Suppressor macrophage (primary cell): ENCODE measurements around the gene ZBTB5.
A peak's percentile ranks its signal among the peaks of the same experiment; 100 is the strongest.
"Not testable (repeated sequence)": the region's sequence is repeated elsewhere in the genome, so short reads cannot be mapped to it uniquely, and the experiment has no call there.

Experiments used
- DNase-seq, 4 experiments: peaks; one replicate each; pipeline ENCODE4 v3.0.0-alpha.2; 2020 to 2022
- total RNA-seq, 17 experiments: gene quantifications; one replicate each; lab custom pipeline; 2026; ENCODE audit warnings: mixed read lengths in 6 of 17, inconsistent platforms in 3 of 17; lab: John Stamatoyannopoulos, UW

The ZBTB5 gene, protein sequence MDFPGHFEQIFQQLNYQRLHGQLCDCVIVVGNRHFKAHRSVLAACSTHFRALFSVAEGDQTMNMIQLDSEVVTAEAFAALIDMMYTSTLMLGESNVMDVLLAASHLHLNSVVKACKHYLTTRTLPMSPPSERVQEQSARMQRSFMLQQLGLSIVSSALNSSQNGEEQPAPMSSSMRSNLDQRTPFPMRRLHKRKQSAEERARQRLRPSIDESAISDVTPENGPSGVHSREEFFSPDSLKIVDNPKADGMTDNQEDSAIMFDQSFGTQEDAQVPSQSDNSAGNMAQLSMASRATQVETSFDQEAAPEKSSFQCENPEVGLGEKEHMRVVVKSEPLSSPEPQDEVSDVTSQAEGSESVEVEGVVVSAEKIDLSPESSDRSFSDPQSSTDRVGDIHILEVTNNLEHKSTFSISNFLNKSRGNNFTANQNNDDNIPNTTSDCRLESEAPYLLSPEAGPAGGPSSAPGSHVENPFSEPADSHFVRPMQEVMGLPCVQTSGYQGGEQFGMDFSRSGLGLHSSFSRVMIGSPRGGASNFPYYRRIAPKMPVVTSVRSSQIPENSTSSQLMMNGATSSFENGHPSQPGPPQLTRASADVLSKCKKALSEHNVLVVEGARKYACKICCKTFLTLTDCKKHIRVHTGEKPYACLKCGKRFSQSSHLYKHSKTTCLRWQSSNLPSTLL
- 7.5 to 15.5 (median 10.7) reads per million in 17 experiments for total RNA-seq

DNA sequence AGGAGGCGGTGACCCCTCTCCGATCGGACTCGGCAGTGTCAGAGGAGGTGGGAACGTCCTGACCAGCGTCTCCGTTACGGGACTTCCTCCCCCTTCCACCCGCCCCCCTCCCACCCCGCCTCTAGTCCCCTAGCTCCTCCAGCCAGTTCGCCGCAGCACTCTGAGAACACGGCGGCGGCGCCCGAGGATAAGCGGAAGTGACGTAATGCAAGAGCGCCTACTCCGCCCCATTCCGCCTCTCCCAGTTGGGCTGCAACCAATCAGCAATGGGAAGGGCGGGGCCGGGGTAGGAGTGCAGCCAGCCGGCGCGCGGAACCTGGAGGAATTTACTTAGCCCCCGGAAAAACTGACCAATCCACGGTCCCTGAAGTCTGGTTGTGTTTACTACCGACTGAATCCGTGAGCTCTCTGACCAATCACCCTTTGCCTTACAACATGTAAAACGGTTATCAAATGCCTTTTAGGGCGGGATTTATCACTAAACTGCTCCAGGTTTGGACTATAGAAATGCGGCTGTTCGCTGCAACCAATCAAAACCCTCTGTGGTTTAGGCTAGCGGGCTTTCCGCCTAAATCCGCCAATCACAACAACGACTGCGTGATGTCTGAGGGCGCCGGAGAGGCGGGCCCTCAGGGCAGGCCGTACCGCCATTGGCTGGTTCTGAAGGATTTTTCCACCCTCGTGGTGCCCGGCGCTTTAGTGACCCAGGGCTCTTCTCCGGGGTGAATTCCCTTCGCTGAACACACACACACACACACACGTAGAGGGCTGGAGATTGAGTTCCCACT, at the start of gene ZBTB5:
Gene ZBTB5, minus strand, starts transcription at position 202 of the 788 bp plus-strand sequence. CDS start 22,899 bp downstream, outside the sequence.
- peak; percentile 99 to 100 (median 99) for DNase-seq

DNA sequence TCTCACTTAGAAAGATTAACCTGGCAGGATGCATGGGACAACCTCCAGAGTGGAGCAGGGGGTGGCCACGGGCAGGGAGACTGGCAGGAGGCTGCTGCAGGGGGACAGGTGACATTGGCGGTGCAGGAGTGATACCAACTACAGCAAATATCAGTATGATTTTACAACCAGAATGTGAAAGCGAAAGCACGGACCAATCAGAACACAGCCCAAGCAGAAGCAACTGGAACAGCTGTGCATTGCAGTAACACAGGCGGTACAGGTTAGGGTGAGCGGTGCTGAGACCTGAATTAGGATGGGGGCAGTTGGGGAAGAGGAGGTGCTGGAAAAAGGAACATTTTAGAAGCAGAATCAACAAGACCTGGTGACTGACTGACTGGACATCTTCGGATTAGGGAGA, 49.7 kb upstream of the ZBTB5 start:
- DNase-seq: no peak

DNA sequence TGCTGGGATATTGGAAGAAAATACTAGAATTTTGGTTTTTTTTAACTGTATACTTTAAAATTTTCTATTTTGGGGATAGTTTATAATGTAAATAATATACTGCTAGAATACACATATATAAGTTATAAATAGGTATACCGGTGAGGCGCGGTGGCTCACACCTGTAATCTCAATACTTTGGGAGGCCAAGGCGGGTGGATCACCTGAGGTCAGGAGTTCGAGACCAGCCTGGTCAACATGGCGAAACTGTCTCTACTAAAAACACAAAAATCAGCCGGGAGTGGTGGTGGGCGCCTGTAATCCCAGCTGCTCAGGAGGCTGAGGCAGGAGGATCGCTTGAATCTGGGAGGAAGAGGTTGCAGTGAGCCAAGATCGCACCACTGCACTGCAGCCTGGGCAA, 49.2 kb upstream of the ZBTB5 start:
- DNase-seq: not testable (repeated sequence)

DNA sequence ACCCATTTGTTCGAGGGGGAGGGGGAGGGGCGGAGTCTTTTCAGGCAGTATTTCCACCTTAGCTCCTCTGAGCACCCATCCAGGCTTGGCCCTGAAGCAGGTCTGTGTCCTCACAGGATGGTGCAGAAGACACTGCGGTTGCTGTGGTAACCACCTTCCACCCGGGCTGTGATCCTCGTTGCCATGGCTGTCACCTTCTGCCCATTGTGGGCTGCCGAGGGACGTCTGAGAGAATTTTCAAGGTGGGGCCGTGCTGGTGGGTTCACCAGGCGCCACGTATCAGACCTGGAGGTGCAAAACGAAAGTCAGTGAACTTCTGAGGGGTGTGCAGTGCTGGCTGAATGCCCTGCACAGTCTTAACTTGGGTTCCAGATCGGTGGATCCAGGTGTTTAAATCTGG, 47.2 kb upstream of the ZBTB5 start:
- no peak for DNase-seq

DNA sequence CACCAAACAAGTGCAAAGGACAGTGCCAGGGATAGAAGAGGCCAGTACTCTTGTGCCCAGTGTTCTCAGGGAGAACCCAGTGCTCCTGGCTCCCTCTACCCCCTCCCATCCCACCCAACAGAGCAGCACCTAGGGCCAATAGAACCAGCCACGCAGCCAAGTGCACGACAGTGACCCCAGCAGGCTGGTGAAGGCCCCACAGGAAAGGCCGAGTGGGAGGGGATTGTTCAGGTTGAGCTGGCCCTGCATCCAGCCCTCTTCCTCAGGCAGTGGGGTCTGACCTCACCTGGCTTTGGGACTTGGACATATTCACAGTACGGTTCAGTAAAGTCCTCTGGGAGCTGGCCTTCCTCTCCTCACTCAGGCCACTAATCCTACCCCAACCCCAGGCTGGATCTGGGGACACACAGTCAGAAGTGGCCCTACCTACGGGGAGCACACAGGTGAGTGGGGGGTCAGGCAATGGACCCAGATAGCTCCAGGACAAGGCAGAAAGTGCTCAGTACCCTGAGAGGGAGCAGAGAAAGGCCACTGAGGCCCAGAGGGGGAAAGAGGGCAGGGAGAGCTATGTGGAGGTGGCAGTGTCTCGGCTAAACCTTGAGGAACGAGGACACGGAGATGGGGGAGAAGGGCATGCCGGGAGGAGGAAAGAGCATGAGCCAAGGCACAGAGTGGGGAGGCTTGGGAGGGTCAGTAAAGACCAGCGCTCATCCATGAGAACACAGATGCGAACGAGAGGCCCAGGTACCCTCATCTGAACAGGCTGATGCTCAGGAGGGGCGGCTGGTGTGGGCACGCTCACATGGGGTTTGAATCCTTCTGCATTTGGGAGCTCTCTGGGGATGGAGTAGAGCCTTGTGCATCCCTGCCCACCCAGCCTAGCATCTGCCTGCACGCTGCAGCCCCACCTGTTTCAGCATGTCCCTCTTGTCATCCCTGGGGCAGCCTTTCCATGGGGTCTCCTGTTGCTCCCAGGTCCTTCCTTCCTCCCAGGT, 46.1 kb upstream of the ZBTB5 start:
- DNase-seq: no peak

DNA sequence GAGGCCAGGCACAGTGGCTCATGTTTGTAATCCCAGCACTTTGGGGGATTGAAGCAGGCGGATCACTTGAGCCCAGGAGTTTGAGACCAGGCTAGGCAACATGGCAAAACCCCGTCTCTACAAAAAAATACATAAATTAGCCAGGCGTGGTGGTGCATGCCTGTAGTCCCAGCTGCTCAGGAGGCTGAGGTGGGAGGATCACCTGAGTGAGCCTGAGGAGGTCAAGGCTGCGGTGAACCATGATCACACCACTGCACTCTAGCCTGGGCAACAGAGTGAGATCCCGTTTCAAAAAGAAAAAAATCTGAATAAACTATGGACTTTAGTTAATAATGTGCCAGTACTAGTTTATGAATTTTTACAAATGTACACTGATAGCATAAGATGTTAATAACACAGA, 44.8 kb upstream of the ZBTB5 start:
- not testable (repeated sequence) for DNase-seq

DNA sequence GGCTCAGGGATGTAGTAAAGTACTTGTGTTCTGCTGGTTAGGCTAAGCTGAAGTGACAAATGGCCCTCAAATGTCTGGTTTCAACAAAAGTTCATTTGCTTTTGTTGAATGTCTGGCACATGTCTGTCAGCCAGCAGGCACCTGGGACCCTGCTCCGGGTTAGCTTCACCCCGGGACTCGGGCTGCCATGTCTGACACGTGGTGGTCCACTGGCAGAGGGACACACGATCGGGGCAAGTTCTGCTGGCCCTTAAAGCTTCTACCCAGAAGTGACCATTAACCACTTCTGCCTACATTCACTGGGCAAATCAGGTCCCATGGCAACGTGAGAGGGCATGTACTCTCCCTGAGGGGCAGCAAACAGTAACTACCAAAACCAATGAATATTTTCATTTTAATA, 44.3 kb upstream of the ZBTB5 start:
- no peak for DNase-seq

DNA sequence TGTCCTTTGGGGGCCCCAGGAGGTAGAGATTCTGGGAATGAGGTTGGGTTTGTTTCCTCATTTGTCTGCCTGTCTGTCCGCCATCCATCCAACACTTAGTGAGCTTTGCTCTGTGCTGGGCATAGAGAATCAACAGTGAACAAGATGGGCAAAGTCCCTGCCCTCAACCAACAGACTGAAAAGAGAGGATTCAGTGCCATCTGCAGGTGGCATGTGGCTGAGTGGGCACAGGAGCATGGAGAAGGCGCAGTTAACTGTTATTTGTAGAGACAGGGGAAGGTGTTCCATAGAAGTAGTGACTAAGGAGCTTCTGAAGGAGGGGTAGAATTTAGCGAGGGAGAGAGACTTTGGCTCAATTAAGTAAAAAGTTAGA, 43.6 kb upstream of the ZBTB5 start:
- DNase-seq: no peak

DNA sequence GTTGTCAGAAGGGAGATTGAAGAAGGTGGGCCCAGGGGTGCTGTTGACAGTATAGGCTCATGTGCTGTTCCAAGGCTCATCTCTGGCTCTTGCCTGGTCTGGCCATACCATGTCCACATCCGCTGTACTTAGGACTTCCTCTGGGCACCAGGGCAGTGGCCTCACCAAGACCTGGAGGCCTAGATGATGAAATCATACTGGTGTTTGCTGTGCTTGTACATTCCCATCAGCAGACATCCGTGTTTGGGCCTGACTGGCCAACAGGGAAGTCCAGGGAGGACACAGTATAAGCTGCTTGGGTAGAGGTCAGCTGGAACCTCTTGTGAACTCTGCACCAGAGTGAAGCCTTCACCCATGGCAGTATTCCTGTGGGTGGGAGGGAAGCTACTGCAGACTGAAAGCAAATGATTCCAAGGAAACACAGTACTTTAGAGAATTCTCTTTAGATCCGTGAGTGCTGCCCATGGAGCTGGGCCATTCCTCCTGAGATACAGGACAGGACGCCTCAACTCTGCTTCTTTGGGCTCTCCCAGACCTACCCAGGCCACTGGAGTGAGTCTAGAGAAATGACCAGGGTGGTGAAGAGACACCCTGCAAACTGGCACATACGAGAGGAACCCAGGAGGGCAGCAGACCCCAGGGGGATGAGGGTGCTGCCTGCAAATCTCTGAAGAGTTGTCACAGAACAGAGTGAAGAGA, 43.0 kb upstream of the ZBTB5 start:
- peak in 3 of 4 experiments; percentile 8 to 25 (median 12) for DNase-seq

DNA sequence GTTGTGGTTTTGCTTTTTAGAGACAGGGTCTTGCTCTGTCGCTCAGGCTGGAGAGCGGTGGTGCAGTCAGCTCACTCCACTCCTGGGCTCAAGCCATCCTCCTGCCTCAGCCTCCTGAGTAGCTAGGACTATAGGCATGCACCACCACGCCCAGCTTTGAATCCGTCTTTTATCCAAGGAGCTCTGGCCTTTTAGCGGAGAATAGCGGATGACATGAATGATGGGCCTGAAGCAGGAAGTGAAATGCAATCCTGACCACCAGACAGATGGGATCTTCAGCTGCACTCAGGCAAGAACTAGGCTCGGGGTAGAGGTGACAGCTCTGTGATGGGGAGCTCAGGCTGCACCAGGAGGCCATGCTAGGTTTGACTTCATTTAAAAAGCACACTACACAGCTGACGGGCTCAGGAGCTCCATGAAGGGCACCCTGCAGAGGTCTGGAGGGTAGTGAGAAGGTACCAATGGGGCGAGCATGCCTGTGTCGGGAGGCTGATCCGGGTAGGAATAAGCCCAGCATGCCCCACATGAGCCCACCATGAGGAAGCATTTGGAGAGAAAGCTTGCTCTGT, 42.4 kb upstream of the ZBTB5 start:
- no peak for DNase-seq

DNA sequence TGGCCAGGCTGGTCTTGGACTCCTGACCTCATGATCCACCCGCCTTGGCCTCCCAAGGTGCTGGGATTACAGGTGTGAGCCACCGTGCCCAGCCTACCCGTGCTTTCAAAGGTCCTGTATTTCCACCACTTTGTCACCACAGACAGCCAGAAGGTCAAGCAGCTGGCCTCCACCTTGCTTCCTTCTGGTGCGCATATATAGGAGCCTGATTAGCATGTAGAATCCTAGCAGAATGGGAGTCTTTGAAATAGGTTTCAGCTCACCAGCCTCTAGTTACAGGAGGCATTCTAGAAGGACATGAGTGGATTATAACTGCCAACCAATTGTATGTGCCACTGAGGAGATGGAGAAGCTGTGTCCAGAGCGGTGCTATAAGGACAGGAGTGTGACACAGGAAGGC, 39.4 kb upstream of the ZBTB5 start:
- no peak for DNase-seq

DNA sequence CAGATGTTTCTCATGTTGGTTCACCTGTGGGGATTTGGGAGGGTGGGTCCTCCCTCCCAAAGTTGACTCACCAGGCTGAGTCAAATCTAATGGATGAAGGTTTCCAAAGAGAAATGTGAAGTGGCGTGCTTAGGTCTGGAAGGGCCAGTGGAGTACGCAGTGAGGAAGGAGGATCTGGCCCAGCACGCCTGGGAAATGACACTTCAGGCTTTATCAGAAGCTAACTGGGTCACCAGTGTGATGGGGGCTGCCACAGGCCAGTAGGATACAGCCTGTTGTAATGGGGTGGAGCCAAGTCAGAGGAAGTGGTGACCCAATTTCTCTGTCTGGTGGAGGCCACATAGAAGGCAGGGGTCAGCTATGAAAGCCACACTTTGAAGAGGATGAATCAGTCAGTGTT, 38.5 kb upstream of the ZBTB5 start:
- no peak for DNase-seq

DNA sequence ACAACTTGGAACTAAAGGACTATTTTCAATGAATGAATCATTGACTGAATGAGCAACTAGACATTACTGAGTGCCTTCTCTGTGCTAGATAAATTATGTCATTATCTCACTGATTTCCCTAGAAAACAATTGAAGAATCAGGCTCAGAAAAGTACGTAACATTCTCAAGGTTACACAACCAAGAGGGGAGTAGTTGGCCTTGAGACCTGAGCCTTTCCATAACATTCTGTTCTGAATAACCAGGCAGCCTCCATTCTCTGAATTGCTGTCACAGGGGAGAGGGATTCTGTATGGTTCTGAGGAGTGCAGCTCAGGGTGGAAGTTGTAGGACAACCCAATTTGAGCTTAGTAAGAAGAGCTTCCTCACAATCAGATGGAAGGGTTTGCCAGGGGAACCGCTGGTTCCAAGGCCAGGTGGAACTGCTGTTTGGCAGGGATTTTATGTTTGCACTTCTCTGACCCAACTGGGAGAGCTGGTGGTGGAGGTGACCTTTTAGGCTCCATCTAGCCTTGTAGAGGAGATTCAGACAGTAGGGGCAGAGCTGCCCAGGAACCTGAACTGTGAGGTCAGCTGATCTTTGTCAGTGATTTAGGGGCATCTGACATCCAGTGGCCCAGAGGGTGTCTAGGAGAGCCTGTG, 36.8 kb upstream of the ZBTB5 start:
- no peak for DNase-seq

DNA sequence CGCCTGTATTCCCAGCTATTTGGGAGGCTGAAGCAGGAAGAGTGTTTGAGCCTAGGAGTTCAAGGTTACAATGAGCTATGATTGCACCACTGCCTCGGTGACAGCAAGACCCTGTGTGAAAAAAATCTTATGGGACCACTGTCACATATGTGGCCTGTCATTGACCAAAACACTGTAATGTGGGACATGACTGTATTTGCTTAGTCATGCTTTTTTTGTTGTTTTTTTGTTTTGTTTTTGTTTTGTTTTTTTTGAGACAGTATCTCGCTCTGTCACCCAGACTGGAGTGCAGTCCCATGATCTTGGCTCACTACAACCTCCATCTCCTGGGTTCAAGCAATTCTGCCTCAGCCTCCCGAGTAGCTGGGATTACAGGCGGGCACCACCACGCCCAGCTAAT, 34.0 kb upstream of the ZBTB5 start:
- no peak for DNase-seq

DNA sequence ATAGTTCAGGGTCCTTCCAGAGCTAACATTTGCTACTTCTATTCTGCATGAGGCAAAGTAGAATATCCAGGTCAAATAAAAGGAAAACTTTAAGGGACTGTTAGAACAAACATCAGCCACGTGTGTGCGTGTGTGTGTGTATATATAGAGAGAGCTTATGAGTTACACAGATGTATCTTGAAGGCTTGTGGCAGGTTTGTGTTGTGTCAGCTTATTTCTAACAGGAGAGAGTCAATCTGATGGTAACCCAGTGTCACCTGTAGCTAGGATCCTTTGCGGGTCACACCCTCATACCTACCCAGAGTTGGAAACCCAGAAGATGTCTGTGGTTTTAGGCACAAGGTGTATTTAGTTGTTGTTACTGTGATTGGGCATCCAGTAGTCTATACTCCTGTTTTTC, 33.2 kb upstream of the ZBTB5 start:
- no peak for DNase-seq

DNA sequence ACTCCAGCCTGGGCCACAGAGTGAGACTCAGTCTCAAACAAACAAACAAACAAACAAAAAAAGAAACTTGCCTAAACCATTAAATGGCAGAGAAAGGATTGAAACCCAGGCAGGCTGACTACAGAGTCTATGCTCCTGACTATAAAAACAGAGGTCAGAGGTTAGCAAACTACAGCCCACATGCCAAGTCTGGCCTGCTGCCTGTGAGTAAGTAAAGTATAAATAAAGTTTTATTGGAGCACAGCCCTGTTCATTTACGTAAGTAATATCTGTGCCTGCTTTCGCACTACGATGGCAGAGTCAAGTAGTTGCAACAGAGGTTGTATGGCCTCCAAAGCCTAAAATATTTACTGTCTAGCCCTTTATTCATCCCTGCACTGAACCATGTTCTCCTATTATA, 32.1 kb upstream of the ZBTB5 start:
- DNase-seq: no peak

DNA sequence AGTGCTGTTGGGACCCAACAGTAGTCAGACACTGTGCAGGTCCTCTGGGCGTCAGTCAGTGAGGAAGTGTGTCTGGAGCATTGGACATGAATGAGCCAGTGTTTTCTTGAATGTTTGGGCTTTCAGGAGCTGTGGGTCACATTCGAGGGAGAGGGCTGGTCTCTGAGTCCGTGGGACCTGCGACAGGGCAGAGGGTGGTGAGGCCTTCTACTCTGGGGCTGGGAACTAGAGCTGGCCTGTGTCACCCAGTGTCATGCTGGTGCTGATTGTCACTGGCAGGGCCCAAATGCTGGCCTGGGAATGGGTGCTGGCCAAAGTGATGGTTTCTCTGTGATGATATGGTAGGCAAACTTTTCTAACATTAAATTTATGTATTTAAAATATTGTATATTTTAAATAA, 30.8 kb upstream of the ZBTB5 start:
- DNase-seq: no peak

DNA sequence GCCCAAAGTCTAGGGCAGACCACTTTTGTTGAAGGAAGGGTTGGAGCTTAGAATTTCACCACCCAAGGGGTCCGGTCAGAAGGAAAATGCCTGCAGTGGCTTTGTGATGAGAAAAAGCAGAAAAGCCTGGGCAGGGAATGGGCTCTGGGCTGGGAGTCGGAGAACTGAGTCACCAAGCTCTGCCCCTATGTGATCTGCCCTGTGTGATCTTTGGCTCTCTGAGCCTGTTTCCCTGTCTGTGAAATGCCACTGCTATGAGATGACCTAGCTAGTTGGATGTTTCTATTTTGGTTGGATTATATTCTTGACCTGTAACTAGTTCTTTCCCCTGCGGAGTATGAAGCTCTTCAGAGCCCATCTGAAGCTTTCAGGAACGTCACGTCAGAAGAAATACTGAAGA, 30.3 kb upstream of the ZBTB5 start:
- DNase-seq: no peak

DNA sequence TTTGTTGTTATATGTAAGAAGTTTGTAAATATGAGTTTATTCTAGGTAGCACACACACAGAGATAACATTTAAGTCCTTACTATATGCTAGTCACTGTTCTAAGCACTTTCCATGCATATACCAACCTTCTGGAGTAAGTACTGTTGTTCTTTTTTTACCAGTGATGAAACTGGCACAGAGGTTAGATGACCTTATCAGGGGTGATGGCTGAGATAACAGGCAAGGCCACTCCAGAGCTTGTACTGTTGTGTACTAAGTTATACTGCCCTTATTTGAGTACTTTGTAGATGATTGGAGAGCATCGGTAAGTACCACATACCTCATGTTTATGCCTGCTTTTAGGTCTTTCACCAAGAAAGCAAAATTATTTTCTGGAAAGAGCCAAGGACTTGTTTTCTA, 26.7 kb upstream of the ZBTB5 start:
- no peak for DNase-seq
